K562 (cell line): ENCODE data around the gene CALM3. TPM values are rescaled to one million over a fixed set of nuclear protein-coding genes. Genes with fewer than 3 reads are reported as not detected.

ENCODE experiments used
- ARID2 ChIP-seq: fragments of 450-650 bp; IDR thresholded peaks from 2 replicates; pipeline ENCODE4 v1.6.1; 2017; ENCODE audit warnings: antibody characterized with exemption, mild to moderate bottlenecking
- ASH1L ChIP-seq: fragments of 450-650 bp; IDR thresholded peaks from 2 replicates; pipeline ENCODE4 v1.6.1; 2018; ENCODE audit warnings: borderline replicate concordance, mild to moderate bottlenecking, low read depth; ENCODE audit not compliant: partially characterized antibody
- CBFB ChIP-seq: sonication (generic); formaldehyde crosslinking; IDR thresholded peaks from 2 replicates; pipeline ENCODE4 v1.4.0; 2020; ENCODE audit warnings: mild to moderate bottlenecking, missing genetic modification reagents
- CBX5 ChIP-seq: IDR thresholded peaks from 2 replicates; pipeline ENCODE4 v1.6.1; 2014; ENCODE audit warnings: low read depth, borderline replicate concordance
- CC2D1A ChIP-seq: fragments of 450-650 bp; IDR thresholded peaks from 2 replicates; pipeline ENCODE4 v1.6.1; 2017; ENCODE audit warnings: mild to moderate bottlenecking
- CREB1 ChIP-seq, 2 experiments: sonication (generic) in 1 of 2; formaldehyde crosslinking in 1 of 2; IDR thresholded peaks; 2 replicates each; pipeline versions ENCODE4 v1.6.1 to v1.8.0; 2012 to 2022; ENCODE audit warnings: inconsistent platforms in 1 of 2, mild to moderate bottlenecking in 1 of 2, missing genetic modification reagents in 1 of 2, moderate library complexity in 1 of 2
- EHMT2 ChIP-seq: fragments of 450-650 bp; IDR thresholded peaks from 2 replicates; pipeline ENCODE4 v1.6.1; 2018; ENCODE audit warnings: antibody characterized with exemption
- MCM7 ChIP-seq, 2 experiments: fragments of 450-650 bp; IDR thresholded peaks; 2 replicates each; pipeline ENCODE4 v1.6.1; 2016 to 2018
- MTA1 ChIP-seq: fragments of 450-650 bp; IDR thresholded peaks from 2 replicates; pipeline ENCODE4 v1.6.1; 2017; ENCODE audit warnings: borderline replicate concordance
- NCOA1 ChIP-seq: fragments of 450-650 bp; IDR thresholded peaks from 2 replicates; pipeline ENCODE4 v1.6.1; 2016; ENCODE audit warnings: low read depth
- NR2C2 ChIP-seq, 2 experiments: fragments of 200-800 bp in 1 of 2; sonication (Bioruptor generic) in 1 of 2; sonication (generic) in 1 of 2; formaldehyde crosslinking in 1 of 2; IDR thresholded peaks; 2 replicates each; pipeline versions ENCODE4 v1.6.1 to v1.8.0; 2016 to 2022; ENCODE audit warnings: mild to moderate bottlenecking in 1 of 2, missing compliant biosample characterization in 1 of 2, missing genetic modification characterization in 1 of 2, missing genetic modification reagents in 1 of 2
- RAD21 ChIP-seq, 2 experiments: fragments of 250-450 bp in 1 of 2; fragments of 450-650 bp in 1 of 2; sonication (Bioruptor Pico) in 1 of 2; formaldehyde crosslinking in 1 of 2; IDR thresholded peaks in 1 of 2; conservative IDR thresholded peaks in 1 of 2; 2 replicates each; pipeline versions ENCODE4 v1.4.0 to v1.8.0; 2020 to 2022; ENCODE audit warnings: mild to moderate bottlenecking in 2 of 2, moderate library complexity in 1 of 2
- SETDB1 ChIP-seq: IDR thresholded peaks from one replicate; pipeline ENCODE4 v1.6.1; 2012; ENCODE audit warnings: low read length, control low read depth, inconsistent platforms
- SIX5 ChIP-seq, 2 experiments: IDR thresholded peaks; 2 replicates each; pipeline ENCODE4 v1.6.1; 2011; ENCODE audit warnings: low read length in 2 of 2, borderline replicate concordance in 1 of 2, low read depth in 1 of 2, mild to moderate bottlenecking in 1 of 2, moderate library complexity in 1 of 2; ENCODE audit not compliant: insufficient read depth in 1 of 2
- SP1 ChIP-seq: sonication (generic); formaldehyde crosslinking; IDR thresholded peaks from 2 replicates; pipeline ENCODE4 v1.8.1; 2022; ENCODE audit warnings: mild to moderate bottlenecking, missing genetic modification reagents
- TBP ChIP-seq: optimal IDR thresholded peaks from 2 replicates; pipeline ENCODE3; 2011; ENCODE audit warnings: low read depth, low read length, improper control_type of control experiment
- ZBTB8A ChIP-seq: fragments of 450-650 bp; IDR thresholded peaks from 2 replicates; pipeline ENCODE4 v1.6.1; 2018; ENCODE audit warnings: mild to moderate bottlenecking, moderate library complexity; ENCODE audit not compliant: partially characterized antibody
- ZEB2 ChIP-seq: fragments of 450-650 bp; IDR thresholded peaks from 2 replicates; pipeline ENCODE4 v1.6.1; 2016
- ZNF75A ChIP-seq: fragments of 450-650 bp; formaldehyde crosslinking; IDR thresholded peaks from 2 replicates; pipeline ENCODE4 v1.4.0; 2020; ENCODE audit warnings: mild to moderate bottlenecking
- polyA plus RNA-seq, 8 experiments: library from polyadenylated mRNA; depleted of rRNA in 4 of 8; stranded (reverse) in 5 of 8; unstranded in 3 of 8; fragments of >200 nt; fragmentation: Nextera tagmentation in 2 of 8; fragmentation: Illumina TruSeq in 1 of 8; extraction: Ambion mirVana in 2 of 8; extraction: Trizol in 1 of 8; gene quantifications; 2 replicates each; pipeline versions ENCODE4 v1.2.1 to v1.2.3, GENCODE V29; 2011 to 2014; ENCODE audit warnings: inconsistent platforms in 1 of 8, missing spikeins in 1 of 8
- total RNA-seq, 7 experiments: library from RNA; depleted of rRNA in 6 of 7; stranded (reverse); fragments of >200 nt in 6 of 7; fragmentation: Illumina TruSeq in 2 of 7; extraction: Trizol in 2 of 7; gene quantifications; 2 replicates each; pipeline versions ENCODE4 v1.2.1 to v1.2.3, GENCODE V29; 2011 to 2021; ENCODE audit warnings: low replicate concordance in 1 of 7
- TF ChIP-seq, protein P1 (sequence below): fragments of 150-350 bp; IDR thresholded peaks from 2 replicates; pipeline ENCODE4 v1.6.1; 2014; ENCODE audit warnings: low read depth, mild to moderate bottlenecking, low read length, borderline replicate concordance
- TF ChIP-seq, protein P2 (sequence below): fragments of 450-650 bp; IDR thresholded peaks from 2 replicates; pipeline ENCODE4 v1.6.1; 2018; ENCODE audit not compliant: partially characterized antibody

The CALM3 gene
- total and polyA plus RNA-seq, 9 of the 15 experiments (the other 6 are each of a cell fraction or from before 2014, with no cell fraction given): 34.6 to 350 (median 156) TPM

DNA sequence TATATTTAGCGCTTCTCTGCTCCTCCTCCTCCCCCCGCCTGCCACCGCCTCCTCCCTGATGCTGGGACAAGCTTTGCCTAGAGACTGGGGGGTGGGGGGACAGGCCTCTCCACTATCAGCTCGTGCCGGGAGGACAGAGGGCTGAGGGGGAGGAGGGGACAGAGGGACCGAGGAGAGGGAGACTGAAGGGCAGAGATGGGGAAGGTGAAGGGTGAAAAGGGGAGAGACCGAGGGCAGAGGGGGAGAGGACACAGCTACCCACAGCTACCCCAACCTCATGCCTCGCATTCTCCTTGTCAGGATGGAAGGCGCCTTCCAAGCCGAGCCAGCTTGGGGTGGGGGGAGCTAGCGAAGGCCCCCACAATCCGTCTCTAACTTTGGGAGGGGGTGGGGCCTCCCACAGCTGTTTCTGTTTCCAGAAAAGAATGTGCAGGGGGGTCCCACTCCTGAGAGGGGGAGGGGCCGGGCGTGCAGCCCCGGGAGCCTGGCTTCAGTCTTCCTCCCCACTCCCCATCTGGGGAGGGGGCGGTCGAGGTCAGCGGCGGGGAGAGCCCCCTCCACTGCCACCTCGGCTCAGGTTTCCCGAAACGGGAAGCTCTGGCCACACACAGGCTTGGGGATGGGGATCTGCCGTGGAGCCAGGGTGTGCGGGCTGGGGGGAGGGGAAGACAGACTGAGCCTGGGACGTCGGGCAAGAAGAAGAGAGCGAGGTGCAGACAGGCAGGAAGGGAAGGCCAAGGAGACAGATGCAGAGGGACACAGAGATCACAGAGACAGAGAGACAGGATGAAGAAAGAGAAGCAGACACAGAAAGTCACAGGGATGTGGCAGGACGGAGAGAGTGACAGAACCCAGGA is 58.2 kb downstream of the CALM3 start (continued):
- TF ChIP-seq ZEB2: 0 out of 2 replicates have a peak, but pooled peaks have one; percentile 33
- TF ChIP-seq ZNF75A (CRISPR knock-in tag): no peak
- TF ChIP-seq MTA1: no peak; the same call in 1 of the 2 replicates
- TF ChIP-seq, protein P1, sequence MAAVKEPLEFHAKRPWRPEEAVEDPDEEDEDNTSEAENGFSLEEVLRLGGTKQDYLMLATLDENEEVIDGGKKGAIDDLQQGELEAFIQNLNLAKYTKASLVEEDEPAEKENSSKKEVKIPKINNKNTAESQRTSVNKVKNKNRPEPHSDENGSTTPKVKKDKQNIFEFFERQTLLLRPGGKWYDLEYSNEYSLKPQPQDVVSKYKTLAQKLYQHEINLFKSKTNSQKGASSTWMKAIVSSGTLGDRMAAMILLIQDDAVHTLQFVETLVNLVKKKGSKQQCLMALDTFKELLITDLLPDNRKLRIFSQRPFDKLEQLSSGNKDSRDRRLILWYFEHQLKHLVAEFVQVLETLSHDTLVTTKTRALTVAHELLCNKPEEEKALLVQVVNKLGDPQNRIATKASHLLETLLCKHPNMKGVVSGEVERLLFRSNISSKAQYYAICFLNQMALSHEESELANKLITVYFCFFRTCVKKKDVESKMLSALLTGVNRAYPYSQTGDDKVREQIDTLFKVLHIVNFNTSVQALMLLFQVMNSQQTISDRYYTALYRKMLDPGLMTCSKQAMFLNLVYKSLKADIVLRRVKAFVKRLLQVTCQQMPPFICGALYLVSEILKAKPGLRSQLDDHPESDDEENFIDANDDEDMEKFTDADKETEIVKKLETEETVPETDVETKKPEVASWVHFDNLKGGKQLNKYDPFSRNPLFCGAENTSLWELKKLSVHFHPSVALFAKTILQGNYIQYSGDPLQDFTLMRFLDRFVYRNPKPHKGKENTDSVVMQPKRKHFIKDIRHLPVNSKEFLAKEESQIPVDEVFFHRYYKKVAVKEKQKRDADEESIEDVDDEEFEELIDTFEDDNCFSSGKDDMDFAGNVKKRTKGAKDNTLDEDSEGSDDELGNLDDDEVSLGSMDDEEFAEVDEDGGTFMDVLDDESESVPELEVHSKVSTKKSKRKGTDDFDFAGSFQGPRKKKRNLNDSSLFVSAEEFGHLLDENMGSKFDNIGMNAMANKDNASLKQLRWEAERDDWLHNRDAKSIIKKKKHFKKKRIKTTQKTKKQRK: no peak
- no peak for TF ChIP-seq ZBTB8A
- TF ChIP-seq SETDB1: no peak
- TF ChIP-seq CC2D1A: no peak
- no peak for TF ChIP-seq CBX5
- TF ChIP-seq CREB1 (IDR thresholded peaks at IDR 0.05): 0 out of 2 replicates have a peak, but pooled peaks have one; percentile 13
- TF ChIP-seq CREB1 (CRISPR knock-in tag; IDR thresholded peaks at IDR 0.05): no peak
- peak; percentile 51; the same call in 1 of the 2 replicates for TF ChIP-seq NCOA1
- peak; percentile 34; the same call in 1 of the 2 replicates for TF ChIP-seq EHMT2
- TF ChIP-seq NR2C2 (CRISPR knock-in tag; IDR thresholded peaks at IDR 0.05): no peak
- TF ChIP-seq NR2C2 (tag; IDR thresholded peaks at IDR 0.05): no peak
- TF ChIP-seq MCM7 (IDR thresholded peaks at IDR 0.05): 0 out of 4 replicates have a peak, but pooled peaks of 1 of the 2 experiments have one; percentile 12
- no peak for TF ChIP-seq TBP
- no peak; the same call in 1 of the 2 replicates for TF ChIP-seq ARID2
- TF ChIP-seq RAD21 (CRISPR knock-in tag; conservative IDR thresholded peaks at IDR 0.05 in 1 of 2, IDR thresholded peaks at IDR 0.05 in 1 of 2): no peak
- peak; percentile 43; the same call in 1 of the 2 replicates for TF ChIP-seq SP1 (CRISPR knock-in tag)
- TF ChIP-seq CBFB (CRISPR knock-in tag): no peak
- TF ChIP-seq SIX5 (IDR thresholded peaks at IDR 0.05; ENCODE audit: borderline replicate concordance in 1 of 2, insufficient read depth in 1 of 2, low read depth in 1 of 2, low read length in 2 of 2): no peak
- TF ChIP-seq, protein P2, sequence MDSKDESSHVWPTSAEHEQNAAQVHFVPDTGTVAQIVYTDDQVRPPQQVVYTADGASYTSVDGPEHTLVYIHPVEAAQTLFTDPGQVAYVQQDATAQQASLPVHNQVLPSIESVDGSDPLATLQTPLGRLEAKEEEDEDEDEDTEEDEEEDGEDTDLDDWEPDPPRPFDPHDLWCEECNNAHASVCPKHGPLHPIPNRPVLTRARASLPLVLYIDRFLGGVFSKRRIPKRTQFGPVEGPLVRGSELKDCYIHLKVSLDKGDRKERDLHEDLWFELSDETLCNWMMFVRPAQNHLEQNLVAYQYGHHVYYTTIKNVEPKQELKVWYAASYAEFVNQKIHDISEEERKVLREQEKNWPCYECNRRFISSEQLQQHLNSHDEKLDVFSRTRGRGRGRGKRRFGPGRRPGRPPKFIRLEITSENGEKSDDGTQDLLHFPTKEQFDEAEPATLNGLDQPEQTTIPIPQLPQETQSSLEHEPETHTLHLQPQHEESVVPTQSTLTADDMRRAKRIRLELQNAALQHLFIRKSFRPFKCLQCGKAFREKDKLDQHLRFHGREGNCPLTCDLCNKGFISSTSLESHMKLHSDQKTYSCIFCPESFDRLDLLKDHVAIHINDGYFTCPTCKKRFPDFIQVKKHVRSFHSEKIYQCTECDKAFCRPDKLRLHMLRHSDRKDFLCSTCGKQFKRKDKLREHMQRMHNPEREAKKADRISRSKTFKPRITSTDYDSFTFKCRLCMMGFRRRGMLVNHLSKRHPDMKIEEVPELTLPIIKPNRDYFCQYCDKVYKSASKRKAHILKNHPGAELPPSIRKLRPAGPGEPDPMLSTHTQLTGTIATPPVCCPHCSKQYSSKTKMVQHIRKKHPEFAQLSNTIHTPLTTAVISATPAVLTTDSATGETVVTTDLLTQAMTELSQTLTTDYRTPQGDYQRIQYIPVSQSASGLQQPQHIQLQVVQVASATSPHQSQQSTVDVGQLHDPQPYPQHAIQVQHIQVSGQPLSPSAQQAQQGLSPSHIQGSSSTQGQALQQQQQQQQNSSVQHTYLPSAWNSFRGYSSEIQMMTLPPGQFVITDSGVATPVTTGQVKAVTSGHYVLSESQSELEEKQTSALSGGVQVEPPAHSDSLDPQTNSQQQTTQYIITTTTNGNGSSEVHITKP: peak; percentile 64
- TF ChIP-seq ASH1L: no peak
